Raji (cell line): ENCODE measurements around the gene CCT7.

Experiments
- POLR2A ChIP-seq: IDR thresholded peaks from 2 replicates; pipeline ENCODE4 v1.6.1; 2011; ENCODE audit warnings: low read depth, low read length, control low read depth; ENCODE audit not compliant: insufficient read depth

The CCT7 gene

GRCh38 chr2:73292906-73293533 is 58.9 kb downstream of the CCT7 start:
- no peak for TF ChIP-seq POLR2A

GRCh38 chr2:73293534-73294171 is 59.5 kb downstream of the CCT7 start, which contains the start of gene EGR4:
TSS of gene EGR4 (minus strand) at chr2:73293548. CDS start at chr2:73293317, 231 bp downstream.
- peak; percentile 74 for TF ChIP-seq POLR2A

- TF ChIP-seq POLR2A, result no peak
Measured at GRCh38 chr2:73294239-73294638, 60.1 kb downstream of the CCT7 start.

GRCh38 chr2:73295751-73296400 is 61.8 kb downstream of the CCT7 start:
- no peak for TF ChIP-seq POLR2A

- TF ChIP-seq POLR2A, result no peak
Measured at GRCh38 chr2:73297151-73297559, 63.0 kb downstream of the CCT7 start.

DNA sequence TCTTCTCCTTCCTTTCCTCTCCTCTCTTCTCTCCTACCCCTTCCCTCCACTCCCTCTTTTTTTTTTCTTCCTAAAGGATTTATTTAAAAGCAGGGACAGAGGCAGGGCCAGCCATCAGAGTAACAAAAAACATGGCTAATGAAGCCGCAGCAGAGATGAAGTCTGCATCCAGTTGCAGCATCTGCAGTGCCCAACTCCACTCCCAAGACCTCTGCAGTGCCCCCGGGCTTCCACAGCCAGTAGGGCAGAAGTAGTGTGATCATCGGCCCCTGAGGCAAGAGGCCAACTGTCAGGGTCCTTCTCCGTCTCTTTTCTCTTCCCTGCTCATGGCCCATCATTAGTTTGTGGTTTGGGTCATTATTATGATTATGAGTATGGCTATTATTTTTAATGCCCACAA is 63.5 kb downstream of the CCT7 start:
- no peak for TF ChIP-seq POLR2A

- TF ChIP-seq POLR2A, result no peak
Measured at GRCh38 chr2:73300926-73301325, 66.8 kb downstream of the CCT7 start.

GRCh38 chr2:73301636-73302035 is 67.5 kb downstream of the CCT7 start:
- no peak for TF ChIP-seq POLR2A
